Glutamatergic neuron (in vitro differentiated cells): ENCODE results near the gene BLOC1S6. TPM values are rescaled to one million over a fixed set of nuclear protein-coding genes. Genes with fewer than 3 reads are reported as not detected.
"Not testable (repeated sequence)": the region's sequence is repeated elsewhere in the genome, so short reads cannot be mapped to it uniquely, and the experiment has no call there.

ENCODE experiments used
- DNase-seq: peaks from one replicate; pipeline ENCODE4 v3.0.0; 2022
- H3K27ac Mint-ChIP-seq: one replicate; pipeline ENCODE4 v1.8.0; 2020; ENCODE audit warnings: mild to moderate bottlenecking, mixed read lengths, inconsistent platforms; ENCODE audit not compliant: unreplicated experiment
- H3K27me3 Mint-ChIP-seq: one replicate; pipeline ENCODE4 v1.8.0; 2020; ENCODE audit warnings: mild to moderate bottlenecking, moderate library complexity, mixed read lengths, inconsistent platforms; ENCODE audit not compliant: unreplicated experiment
- H3K36me3 Mint-ChIP-seq: one replicate; pipeline ENCODE4 v1.8.0; 2020; ENCODE audit warnings: mild to moderate bottlenecking, mixed read lengths, inconsistent platforms; ENCODE audit not compliant: unreplicated experiment
- H3K4me1 Mint-ChIP-seq: one replicate; pipeline ENCODE4 v1.8.0; 2020; ENCODE audit warnings: mild to moderate bottlenecking, low read depth, mixed read lengths, inconsistent platforms; ENCODE audit not compliant: unreplicated experiment
- H3K4me3 Mint-ChIP-seq: one replicate; pipeline ENCODE4 v1.8.0; 2020; ENCODE audit warnings: mild to moderate bottlenecking, mixed read lengths, inconsistent platforms; ENCODE audit not compliant: unreplicated experiment
- H3K9me3 Mint-ChIP-seq: one replicate; pipeline ENCODE4 v1.8.0; 2020; ENCODE audit warnings: mild to moderate bottlenecking, moderate library complexity, mixed read lengths, inconsistent platforms; ENCODE audit not compliant: unreplicated experiment
- total RNA-seq: library from RNA; stranded (reverse); fragmentation: NEBNext Ultra II Directional; extraction: Animal tissue kit (Norgen Biotek cat#: 25700); gene quantifications from one replicate; pipeline ENCODE4 v1.2.1, GENCODE V29; 2021; ENCODE audit not compliant: unreplicated experiment
- TF ChIP-seq, protein P1 (sequence below): fragments of 200-600 bp; sonication (generic); IDR thresholded peaks from one replicate; pipeline ENCODE4 v1.5.0; 2021; ENCODE audit not compliant: partially characterized antibody, unreplicated experiment

BLOC1S6 gene
- total RNA-seq, 1 donor from 2014 or later: 38.7 TPM

DNA sequence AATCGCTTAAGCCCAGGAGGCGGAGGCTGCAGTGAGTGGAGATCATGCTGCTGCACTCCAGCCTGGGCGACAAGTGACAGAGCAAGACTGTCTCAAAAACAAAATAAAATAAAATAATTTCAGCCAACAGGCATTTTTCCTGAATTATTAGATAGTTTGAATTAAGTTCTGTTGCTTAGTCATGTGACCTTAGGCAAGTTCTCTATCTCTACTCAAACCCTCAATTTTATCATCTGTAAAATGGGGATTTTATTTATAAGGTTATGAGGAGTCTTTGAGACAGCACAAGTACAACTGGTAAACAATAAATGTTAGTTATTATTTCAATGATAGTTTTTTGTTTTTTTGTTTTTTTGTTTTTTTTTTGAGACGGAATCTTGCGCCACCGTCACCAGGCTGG lies 60.6 kb downstream of the BLOC1S6 start:
- Mint-ChIP-seq H3K27ac (no peak overlapping the region), H3K27me3 (peaks cover 2% of the 10 kb centered on the region), H3K9me3 (peaks cover 2% of the 10 kb centered on the region), H3K4me1 (no peaks in the 10 kb centered on the region), H3K4me3 (no peak overlapping the region), H3K36me3 (no peaks in the 10 kb centered on the region)
- TF ChIP-seq, protein P1, sequence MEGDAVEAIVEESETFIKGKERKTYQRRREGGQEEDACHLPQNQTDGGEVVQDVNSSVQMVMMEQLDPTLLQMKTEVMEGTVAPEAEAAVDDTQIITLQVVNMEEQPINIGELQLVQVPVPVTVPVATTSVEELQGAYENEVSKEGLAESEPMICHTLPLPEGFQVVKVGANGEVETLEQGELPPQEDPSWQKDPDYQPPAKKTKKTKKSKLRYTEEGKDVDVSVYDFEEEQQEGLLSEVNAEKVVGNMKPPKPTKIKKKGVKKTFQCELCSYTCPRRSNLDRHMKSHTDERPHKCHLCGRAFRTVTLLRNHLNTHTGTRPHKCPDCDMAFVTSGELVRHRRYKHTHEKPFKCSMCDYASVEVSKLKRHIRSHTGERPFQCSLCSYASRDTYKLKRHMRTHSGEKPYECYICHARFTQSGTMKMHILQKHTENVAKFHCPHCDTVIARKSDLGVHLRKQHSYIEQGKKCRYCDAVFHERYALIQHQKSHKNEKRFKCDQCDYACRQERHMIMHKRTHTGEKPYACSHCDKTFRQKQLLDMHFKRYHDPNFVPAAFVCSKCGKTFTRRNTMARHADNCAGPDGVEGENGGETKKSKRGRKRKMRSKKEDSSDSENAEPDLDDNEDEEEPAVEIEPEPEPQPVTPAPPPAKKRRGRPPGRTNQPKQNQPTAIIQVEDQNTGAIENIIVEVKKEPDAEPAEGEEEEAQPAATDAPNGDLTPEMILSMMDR: no peak
- DNase-seq: no peak

DNA sequence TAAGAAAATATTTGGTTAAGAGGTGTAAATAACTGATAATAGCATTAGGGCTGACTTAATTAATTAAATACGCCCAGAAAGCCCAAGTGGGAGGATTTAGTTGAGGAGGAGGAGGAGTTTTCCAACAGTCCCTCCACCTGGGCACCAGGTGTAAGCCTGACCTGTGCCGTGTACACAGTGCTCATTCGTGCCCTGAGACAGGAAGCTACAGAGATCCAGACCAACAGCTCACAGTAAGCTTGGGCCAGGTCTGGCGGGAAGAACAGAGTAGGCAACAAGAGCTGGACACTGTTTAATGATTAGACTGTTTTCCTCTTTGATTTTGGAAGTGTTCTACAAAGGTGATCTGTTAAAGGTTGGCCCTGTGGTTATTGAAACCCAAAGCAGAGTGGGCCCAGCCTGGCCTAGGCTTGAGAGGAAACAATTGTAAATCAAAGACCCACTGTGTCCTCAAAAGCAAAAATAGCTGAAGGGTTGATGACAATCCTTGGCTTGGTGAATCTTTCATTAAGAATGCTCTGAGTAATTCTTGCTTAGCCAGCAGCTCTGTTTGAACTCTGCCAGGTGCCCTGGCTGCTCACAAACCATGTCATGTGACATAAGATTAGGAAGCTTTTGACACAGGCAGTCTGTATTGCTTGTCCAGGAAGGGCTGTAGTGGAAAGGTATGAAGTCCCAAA lies 61.5 kb downstream of the BLOC1S6 start:
- TF ChIP-seq, protein P1: no peak
- no peak overlapping the region for H3K4me3 Mint-ChIP-seq
- no peak for DNase-seq
- H3K9me3 Mint-ChIP-seq: peaks cover 2% of the 10 kb centered on the region
- H3K27me3 Mint-ChIP-seq: peaks cover 2% of the 10 kb centered on the region
- no peaks in the 10 kb centered on the region for H3K4me1 Mint-ChIP-seq
- no peaks in the 10 kb centered on the region for H3K36me3 Mint-ChIP-seq
- H3K27ac Mint-ChIP-seq: no peak overlapping the region

DNA sequence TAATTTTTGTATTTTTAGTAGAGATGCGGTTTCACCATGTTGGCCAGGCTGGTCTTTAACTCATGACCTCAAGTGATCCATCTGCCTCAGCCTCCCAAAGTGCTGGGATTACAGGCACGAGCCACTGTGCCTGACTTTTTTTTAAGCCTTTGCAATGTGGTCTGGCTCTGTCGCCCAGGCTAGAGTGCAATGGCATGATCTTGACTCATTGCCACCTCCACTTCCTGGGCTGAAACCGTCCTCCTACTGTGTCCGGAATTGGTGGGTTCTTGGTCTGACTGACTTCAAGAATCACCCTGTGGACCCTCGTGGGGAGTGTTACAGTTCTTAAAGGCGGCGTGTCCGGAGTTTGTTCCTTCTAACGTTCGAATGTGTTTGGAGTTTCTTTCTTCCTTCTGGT lies 62.8 kb downstream of the BLOC1S6 start:
- not testable (repeated sequence) for H3K4me1 Mint-ChIP-seq, H3K9me3 Mint-ChIP-seq, H3K4me3 Mint-ChIP-seq, H3K27ac Mint-ChIP-seq, DNase-seq, H3K27me3 Mint-ChIP-seq, H3K36me3 Mint-ChIP-seq

DNA sequence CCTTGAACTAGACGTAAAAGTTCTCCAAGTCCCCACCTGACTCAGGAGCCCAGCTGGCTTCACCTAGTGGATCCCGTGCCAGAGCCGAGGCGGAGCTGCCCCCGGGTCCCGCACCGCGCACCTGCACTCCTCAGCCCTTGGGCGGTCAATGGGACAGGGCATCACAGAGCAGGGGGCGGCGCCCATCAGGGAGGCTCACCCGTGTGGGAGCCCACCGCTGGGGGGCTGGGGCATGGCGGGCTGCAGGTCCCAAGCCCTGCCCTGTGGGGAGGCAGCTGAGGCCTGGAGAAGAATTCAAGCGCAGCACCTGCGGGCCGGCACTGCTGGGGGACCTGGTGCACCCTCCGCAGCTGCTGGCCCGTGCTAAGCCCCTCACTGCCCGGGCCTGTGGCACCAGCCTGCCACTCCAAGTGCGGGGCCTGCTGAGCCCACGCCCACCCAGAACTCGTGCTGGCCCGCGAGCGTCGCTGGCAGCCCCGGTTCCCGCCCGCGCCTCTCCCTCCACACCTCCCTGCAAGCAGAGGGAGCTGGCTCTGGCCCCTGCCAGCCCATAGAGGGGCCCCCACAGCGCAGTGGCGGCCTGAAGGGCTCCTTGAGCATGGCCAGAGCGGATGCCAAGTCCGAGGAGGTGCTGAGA lies 63.8 kb downstream of the BLOC1S6 start:
- no peak for DNase-seq
- Mint-ChIP-seq H3K27me3 (peaks cover 2% of the 10 kb centered on the region), H3K27ac (no peak overlapping the region), H3K4me1 (no peaks in the 10 kb centered on the region), H3K9me3 (peaks cover 2% of the 10 kb centered on the region), H3K4me3 (no peak overlapping the region), H3K36me3 (no peaks in the 10 kb centered on the region)
- TF ChIP-seq, protein P1: no peak

DNA sequence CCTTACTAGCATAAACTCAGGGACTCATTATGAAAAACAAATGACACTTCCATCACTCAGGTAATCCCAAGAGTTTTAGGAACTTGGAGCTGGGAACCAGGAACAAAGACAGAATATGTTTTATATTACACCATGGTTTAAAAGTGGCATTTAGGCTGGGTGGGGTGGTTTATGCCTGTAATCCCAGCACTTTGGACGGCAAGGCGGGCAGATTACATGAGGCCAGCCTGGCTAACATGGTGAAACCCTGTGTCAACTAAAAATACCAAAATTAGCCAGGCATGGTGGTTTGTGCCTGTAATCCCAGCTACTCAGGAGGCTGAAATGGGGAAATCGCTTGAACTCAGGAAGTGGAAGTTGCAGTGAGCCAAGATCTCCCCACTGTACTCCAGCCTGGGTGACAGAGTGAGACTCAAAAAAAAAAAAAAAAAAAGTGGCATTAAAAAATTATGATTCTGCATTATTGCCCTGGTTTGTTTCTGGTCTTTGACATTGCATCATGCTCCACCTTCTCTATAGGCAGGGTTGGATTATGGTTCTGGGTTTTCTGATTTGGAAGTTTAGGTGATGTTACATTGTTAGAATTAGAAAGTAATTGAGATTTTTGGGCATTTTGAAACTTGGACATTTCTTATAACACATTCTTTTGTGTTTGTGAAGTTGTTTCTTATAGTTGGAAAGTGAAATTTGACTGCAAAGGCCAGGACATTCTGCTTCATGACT lies 66.7 kb downstream of the BLOC1S6 start:
- Mint-ChIP-seq H3K36me3 (no peaks in the 10 kb centered on the region), H3K27ac (no peak overlapping the region), H3K4me1 (peaks cover 2% of the 10 kb centered on the region), H3K4me3 (no peak overlapping the region), H3K27me3 (no peaks in the 10 kb centered on the region), H3K9me3 (no peaks in the 10 kb centered on the region)
- TF ChIP-seq, protein P1: no peak
- no peak for DNase-seq
